HG03135 (cell line): ENCODE results near the gene VSX1.

ENCODE experiments used
- ATAC-seq: cut with Tn5 transposase; IDR thresholded peaks from one replicate; pipeline ENCODE4 v1.9.1; 2021; ENCODE audit warnings: mild to moderate bottlenecking, moderate library complexity; ENCODE audit not compliant: unreplicated experiment

VSX1 gene

DNA sequence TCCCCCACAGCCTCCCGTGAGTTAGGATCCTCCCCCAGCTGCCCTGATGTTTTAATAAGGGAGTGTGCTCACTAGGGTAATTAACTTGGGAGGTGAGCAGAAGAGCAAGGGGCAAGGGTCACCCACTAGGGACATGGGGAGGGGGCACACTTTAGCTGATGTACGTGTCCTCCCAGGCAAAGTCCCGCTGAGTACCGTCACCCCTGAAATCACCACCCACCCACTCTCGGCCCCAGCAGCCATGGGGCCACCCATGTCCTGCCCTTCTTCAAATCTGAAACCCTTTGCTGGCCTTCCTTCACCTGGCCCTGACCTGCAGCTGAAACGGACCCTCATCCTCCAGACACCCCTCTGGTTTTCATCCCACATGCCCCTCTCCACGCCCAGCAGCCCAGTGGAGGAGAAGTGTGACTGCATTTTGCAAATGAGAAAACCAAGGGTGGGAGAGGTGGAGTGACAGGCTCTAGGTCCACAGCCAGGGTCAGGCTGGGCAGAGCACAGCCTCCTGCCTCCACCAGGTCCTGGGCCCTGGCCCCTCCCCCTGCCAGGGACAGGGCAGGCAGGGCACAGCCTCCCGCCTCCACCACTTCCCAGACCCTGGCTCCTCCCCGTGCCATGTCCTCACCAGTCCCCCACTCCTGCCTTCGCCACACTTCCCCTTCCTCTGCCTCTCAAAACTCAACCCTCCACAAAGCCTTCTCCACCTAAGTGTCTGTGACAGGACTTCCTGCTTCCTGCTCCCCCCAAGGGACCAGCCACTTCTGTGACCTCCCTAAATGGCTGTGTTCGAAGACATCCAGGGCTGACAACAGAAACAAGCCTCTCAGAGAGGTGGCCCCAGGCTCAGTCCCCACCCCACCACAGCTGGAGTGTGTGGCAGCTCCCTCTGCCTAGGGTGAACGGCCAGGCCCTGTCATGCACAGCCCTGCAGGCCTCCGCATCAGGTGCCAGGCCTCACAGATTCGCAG, 39.1 kb downstream of the VSX1 start:
- ATAC-seq = peak; percentile 92

GRCh38 chr20:25041813-25042530, 40.0 kb downstream of the VSX1 start:
- ATAC-seq = no peak

GRCh38 chr20:25040438-25040831, 41.5 kb downstream of the VSX1 start:
- ATAC-seq = no peak

- ATAC-seq = no peak
Measured at GRCh38 chr20:25039697-25040437, 42.1 kb downstream of the VSX1 start.

DNA sequence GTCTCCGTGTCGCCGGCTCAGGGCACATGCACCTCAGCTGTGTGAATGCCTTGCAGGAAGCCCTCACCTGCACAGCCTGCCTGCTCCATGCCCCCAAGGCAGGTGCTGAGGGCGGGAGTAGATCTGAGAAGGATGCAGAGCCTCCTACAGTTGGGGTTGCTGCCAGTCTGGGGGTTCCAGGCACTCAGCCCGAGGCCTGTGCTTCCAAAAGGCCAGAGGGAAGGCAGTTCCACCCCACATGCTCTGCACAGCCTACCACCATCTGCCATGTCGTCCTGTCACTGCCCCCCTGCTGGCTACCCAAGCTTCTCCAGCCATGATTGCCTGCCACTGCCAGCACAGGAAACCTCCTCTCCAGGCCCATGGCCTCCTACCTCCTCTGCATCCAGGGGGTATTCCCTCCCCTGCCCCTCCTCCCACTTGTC, 43.3 kb downstream of the VSX1 start:
- ATAC-seq = no peak

DNA sequence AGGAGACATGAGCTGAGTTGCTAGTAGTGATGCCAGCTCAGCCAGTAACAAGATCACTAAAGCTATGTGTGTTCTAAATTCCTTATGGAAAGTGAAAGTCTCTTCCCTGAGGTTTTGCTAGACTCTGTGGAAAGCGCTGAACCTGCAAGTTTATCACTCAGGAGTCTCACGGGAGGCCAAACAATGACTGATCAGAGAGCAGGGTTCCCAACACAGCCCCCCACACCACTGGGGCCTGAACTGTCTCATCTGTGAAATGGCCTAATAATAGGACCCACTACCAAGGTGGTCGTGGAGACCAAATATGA, 43.9 kb downstream of the VSX1 start:
- no peak for ATAC-seq

GRCh38 chr20:25037288-25038102, 44.4 kb downstream of the VSX1 start:
- ATAC-seq = no peak

GRCh38 chr20:25036331-25036936, 45.5 kb downstream of the VSX1 start:
- ATAC-seq = no peak

- no peak for ATAC-seq
Measured at GRCh38 chr20:25035921-25036320, 46.0 kb downstream of the VSX1 start.

DNA sequence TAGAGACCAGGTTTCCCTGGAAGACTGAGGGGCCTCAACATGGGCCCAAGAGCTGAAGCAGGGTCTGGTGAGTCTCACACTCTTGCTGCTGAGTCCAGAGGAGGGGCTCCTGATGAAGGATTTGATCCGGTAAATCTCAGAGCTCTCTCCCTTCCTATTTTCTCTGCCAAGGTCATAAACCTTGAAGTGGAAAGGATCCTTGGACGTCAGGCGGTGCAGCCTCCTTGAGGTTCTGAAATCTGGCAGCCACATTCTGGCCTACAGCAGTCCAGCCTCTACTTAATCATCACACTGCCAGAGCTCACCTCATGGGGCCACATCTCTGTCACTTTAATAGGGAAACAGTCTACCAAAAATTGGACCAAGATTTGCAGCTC, 48.0 kb downstream of the VSX1 start:
- no peak for ATAC-seq

DNA sequence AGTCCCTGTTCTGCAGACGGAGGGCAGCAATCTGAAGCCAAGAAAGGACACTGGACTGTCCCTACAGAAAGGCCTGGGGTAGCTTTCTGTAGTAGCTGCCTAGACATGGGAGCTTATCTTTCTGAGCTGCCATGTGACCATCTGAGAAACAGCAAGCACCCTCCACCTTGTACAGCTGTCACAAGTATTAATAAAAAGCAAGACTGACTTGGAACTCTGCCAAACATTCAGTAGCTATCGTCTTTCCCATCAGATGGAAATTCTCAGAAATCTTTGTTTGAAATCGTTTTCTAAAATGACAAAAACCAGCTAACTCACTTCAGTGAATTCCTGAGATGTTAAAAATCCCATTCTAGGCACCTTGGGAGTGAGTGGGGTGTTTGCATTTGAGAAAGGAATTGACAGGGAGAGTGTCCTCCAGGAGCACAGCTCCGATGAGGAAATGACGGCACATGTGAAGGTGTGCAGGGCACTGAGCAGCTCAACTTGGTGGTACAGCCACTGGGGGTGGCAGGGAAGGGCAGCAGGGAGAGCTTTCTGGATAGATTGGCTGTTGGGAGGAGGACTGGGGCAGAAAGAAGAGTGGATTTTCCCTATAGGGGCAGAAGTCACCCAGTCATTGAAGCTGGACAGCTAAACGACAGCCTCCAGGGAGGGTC, 48.5 kb downstream of the VSX1 start:
- ATAC-seq = no peak

- ATAC-seq = no peak
Measured at GRCh38 chr20:25032478-25033264, 49.3 kb downstream of the VSX1 start.

DNA sequence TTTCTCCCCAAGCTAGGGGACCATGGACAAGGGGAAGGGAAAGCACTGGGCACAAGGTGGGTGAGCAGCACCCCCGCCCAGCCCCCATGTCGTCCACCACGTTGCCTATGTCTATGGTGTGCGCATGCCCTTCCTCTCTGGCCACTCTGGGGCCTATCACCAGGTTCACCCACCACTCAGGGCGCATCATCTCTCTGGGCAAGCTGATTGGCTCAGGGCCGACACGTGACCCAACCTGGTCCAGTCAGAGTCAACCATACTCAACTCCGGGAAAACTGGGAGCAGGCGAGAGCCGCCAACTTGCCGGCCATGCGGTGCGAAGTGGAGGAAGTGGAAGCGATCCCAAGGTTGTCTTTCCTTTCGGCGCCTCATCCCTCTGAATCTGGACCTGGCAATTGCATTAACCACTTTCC, 49.9 kb downstream of the VSX1 start:
- ATAC-seq = no peak

- no peak for ATAC-seq
Measured at GRCh38 chr20:25031241-25031640, 50.7 kb downstream of the VSX1 start.

- no peak for ATAC-seq
Measured at GRCh38 chr20:25030649-25031207, 51.2 kb downstream of the VSX1 start.

- no peak for ATAC-seq
Measured at GRCh38 chr20:25030007-25030648, 51.8 kb downstream of the VSX1 start.

DNA sequence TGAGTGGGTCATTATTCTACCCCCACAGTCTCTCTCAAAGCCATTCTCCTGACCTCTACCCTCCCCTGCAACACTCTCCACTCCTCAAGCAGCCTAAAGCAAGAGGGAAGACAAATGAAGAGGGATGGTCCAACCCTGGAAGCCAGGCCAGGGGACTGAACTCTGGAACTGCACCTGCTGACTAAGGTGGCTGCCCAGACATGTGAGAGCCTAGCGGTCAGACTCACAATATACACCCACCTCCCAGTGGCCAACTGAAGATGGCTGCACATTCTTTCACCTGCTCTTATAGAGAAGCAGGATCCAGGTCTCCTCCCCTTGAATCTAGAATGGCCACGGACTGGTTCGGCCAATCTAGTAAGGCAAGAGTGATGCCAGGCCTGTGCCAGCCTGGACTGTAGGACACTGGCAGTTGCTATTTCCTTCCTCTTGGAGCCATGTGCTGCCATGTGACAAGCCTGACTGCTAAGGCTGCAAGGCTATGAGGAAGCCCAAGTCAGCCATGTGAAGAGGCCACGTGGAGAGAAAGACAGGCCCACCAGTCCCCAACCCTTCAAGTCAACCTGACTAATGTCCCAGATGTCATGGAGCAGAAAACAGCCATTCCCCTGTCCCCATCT, 55.8 kb downstream of the VSX1 start:
- ATAC-seq = no peak
